Right lobe of liver (tissue), 4 donors: Measurements from ENCODE around the gene DCAF8L2.

Experiments used
- CTCF ChIP-seq, 4 donors: fragments of 200-600 bp in 3 of 4; fragments of 450-650 bp in 1 of 4; IDR thresholded peaks; one replicate each; pipeline versions ENCODE4 v1.5.1 to v1.8.0; 2016 to 2022; ENCODE audit warnings: antibody characterized with exemption in 4 of 4, mild to moderate bottlenecking in 2 of 4
- POLR2A ChIP-seq: fragments of 450-650 bp; IDR thresholded peaks from one replicate; pipeline ENCODE4 v1.6.1; 2017; ENCODE audit warnings: antibody characterized with exemption, mild to moderate bottlenecking
- donor health status: DM: no; HTN: no; CAD: no.
- donor health status: DM: no; HTN: no; CAD: no.
- donor health status: DM: no; HTN: yes; CAD: no.

DNA sequence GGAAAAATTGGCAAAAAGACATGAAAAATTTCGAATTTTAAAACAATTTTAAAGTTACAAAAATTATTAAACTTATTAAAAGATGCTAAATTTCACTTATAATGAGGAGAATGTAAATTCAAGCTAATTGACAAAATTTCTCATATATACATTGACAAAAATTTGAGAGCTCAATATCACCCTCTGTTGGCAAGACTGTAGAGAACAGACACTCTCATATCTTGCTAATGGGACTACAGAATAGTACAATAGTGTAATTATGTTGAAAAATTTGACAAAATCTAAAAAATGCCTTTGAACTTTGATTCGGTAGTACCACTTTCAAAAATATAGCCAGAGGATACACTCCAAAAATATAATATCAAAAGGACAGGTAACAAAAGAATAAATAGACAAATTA is 29.8 kb downstream of the DCAF8L2 start:
- TF ChIP-seq CTCF (IDR thresholded peaks at IDR 0.05) (peak; percentile 31 to 53 (median 48)), POLR2A (no peak)
